Activated naive CD8-positive, alpha-beta T cell treated with anti-CD3 and anti-CD28 coated beads, Interleukin-2, amount 10 ng/mL, durations not matched to agents 7 days and 5 days (primary cell): ENCODE measurements around the gene OR13J1. TPM values are rescaled to one million over a fixed set of nuclear protein-coding genes. Genes with fewer than 3 reads are reported as not detected.

Source experiments
- ATAC-seq: fragments of 150-1000 bp; cut with Tn5 transposase; one replicate; pipeline ENCODE4 v1.10.0; 2021; ENCODE audit warnings: low read depth, moderate library complexity
- POLR2A ChIA-PET: fragments of 350-600 bp; sonication (Branson Sonifier 250); formaldehyde crosslinking; loops from one replicate; lab custom pipeline; 2021; ENCODE audit warnings: antibody characterized with exemption; lab: Charles Lee
- DNase-seq: peaks from one replicate; pipeline ENCODE4 v3.0.0; 2021
- H3K27ac Mint-ChIP-seq: one replicate; pipeline ENCODE4 v1.8.0; 2022; ENCODE audit warnings: mild to moderate bottlenecking, mixed read lengths
- H3K27me3 Mint-ChIP-seq: one replicate; pipeline ENCODE4 v1.8.0; 2022; ENCODE audit warnings: mild to moderate bottlenecking, moderate library complexity, mixed read lengths
- H3K36me3 Mint-ChIP-seq: one replicate; pipeline ENCODE4 v1.8.0; 2021; ENCODE audit warnings: mild to moderate bottlenecking, mixed read lengths
- H3K4me1 Mint-ChIP-seq: one replicate; pipeline ENCODE4 v1.8.0; 2021; ENCODE audit warnings: mixed read lengths
- H3K4me3 Mint-ChIP-seq: one replicate; pipeline ENCODE4 v1.8.0; 2022; ENCODE audit warnings: mild to moderate bottlenecking, moderate library complexity, mixed read lengths
- H3K9me3 Mint-ChIP-seq: one replicate; pipeline ENCODE4 v1.8.0; 2021; ENCODE audit warnings: mixed read lengths
- total RNA-seq, 2 experiments: library from RNA; stranded (reverse); gene quantifications; one replicate each; pipeline ENCODE4 v1.2.3, GENCODE V29; 2021

Gene OR13J1
- total RNA-seq, 2 experiments from 2014 or later, result not detected

DNA sequence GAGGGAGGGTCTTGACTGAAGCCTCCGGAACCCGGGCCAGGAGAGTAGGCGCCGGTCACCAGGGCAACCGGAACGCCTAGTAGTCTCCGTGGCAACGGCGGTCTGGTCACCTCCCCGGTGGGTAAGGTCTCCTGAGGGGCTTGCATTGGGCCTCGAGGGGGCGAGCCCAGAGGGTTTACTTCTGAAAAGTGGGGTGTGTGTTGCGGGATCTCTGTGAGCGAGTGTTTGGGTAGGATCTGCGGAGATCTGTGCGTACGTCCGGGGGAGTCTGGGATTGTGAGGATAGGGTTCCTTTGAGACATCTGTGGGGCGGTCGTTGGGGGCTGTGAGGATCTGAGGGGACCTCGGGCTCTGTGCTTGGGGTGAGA is 41.5 kb downstream of the OR13J1 start, which contains the start of gene FAM221B:
FAM221B (minus strand) TSS at position 17 of the 368 bp plus-strand sequence. CDS start 2,571 bp downstream, outside the sequence.
- no peaks in the 10 kb centered on the region for H3K9me3 Mint-ChIP-seq
- no peak for ATAC-seq
- H3K27me3 Mint-ChIP-seq, result peaks cover 5% of the 10 kb centered on the region
- peak within 1 kb of the TSS; percentile 87 for H3K27ac Mint-ChIP-seq
- POLR2A ChIA-PET, result interaction anchor here (0.6 to 1.5 kb wide), 5 partner anchors 15 to 225 kb away, joined by 3 to 8 read pairs (median 5); partner anchors contain the start of genes HINT2 and SPAG8
- H3K4me1 Mint-ChIP-seq, result peaks cover 22% of the 10 kb centered on the region
- H3K4me3 Mint-ChIP-seq, result peak within 1 kb of the TSS; percentile 96
- no peaks in the 10 kb centered on the region for H3K36me3 Mint-ChIP-seq
- DNase-seq, result no peak

DNA sequence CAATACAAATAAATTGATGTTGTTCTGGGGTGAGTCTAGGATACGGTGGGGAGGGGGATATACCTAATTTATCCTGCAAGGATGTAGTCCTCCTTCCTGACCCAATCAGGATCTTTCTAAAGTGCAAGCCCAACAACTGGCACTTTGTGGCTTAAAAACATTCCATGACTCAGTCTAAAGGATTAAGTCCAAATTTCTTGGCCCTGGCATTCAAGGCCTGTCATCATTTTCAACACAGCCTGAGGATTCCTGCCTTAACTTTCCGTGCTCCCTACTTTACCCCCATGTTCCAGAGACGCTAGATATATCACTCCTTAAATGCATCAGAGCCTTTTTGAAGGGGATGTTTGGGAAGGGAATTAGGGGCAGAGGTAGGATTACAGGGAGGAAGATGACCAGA is 42.7 kb downstream of the OR13J1 start:
- no peaks in the 10 kb centered on the region for H3K9me3 Mint-ChIP-seq
- no peaks in the 10 kb centered on the region for H3K36me3 Mint-ChIP-seq
- H3K4me3 Mint-ChIP-seq, result peak overlapping the region; percentile 13
- peaks cover 18% of the 10 kb centered on the region for H3K4me1 Mint-ChIP-seq
- peaks cover 5% of the 10 kb centered on the region for H3K27me3 Mint-ChIP-seq
- ATAC-seq (no peak), DNase-seq (no peak)
- H3K27ac Mint-ChIP-seq, result no peak overlapping the region
- POLR2A ChIA-PET, result interaction anchor here (0.6 kb wide), 2 partner anchors 15 to 706 kb away, joined by 3 to 4 read pairs; partner anchors contain the start of gene SPAG8

DNA sequence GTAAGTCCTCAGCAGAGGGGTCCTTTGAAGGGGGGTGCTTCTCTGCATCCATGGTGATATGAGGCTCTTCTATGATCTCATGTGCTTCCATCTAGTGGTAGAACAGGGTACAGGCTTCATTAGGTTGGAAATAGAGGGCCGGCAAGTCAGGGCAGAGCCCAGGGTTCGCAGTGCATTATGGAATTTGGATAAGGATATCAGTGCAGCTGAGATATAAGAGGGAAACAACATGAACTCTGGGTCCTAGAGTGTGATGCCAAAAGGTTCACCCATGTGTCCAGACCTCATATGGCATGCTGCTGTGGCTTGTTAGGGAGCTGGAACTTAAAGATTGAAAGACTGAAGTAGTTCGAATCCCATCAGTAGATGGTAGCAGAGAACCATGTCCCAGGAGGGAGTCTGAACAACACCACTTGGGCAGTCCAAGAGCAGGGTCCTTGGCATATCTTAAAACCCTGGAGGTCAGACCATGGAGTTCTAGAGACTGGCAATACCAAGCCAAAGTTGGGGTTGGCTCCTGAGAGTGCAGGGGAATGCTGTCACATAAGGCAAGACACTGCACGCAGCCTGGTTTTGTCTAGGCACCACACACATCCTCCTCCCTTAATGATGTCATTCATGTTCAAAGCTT is 44.0 kb downstream of the OR13J1 start:
- Mint-ChIP-seq H3K27me3 (peaks cover 5% of the 10 kb centered on the region), H3K36me3 (no peaks in the 10 kb centered on the region), H3K4me3 (peak overlapping the region; percentile 45), H3K4me1 (peaks cover 18% of the 10 kb centered on the region), H3K27ac (peak overlapping the region; percentile 49), H3K9me3 (no peaks in the 10 kb centered on the region)
- POLR2A ChIA-PET, result interaction anchor here (0.7 to 1.6 kb wide), 4 partner anchors 12 to 56 kb away, joined by 3 to 8 read pairs (median 4); partner anchors contain the start of genes HINT2 and SPAG8
- DNase-seq (no peak), ATAC-seq (peak; percentile 40)

DNA sequence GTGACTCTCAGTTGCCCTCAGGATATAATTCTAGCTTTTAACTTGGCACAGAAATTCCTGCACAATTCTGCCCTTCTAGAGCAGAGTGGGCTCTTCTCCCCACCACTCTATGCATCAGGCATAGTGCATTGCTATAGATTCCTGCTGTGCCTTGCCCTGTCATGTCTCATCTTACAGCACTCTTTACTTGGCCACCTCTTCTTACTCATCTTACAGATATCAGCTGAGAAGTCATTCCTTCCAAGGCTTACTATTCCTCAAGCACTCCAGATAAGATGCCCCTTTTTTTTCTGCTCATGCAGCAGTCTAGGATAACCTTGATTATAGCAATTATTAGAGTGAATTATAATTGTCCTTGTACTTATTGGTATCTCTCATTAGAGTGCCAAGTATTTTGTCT is 47.3 kb downstream of the OR13J1 start:
- POLR2A ChIA-PET, result interaction anchor here (1.6 kb wide), 1 partner anchor 11 kb away, joined by 4 read pairs; the partner anchor contains the start of gene SPAG8
- H3K9me3 Mint-ChIP-seq, result no peaks in the 10 kb centered on the region

DNA sequence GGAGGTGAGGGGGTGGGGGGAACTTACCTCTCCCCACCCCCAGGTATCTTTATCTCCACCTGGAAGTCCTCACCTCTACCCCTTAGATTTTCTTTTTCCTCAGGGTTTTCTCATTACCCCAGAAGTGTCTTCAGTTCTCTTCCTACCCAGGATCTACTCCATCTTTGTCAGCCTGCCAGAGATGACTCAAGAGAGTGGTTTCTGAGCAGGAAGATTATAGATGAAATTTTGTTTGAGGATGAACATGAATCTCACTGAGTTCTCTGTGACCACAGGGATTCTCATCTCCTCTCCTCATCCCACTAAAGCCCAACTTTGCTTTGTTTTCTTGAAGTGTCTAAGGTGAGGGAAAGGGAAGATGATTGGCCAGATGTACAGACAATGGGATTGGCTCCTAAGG is 50.1 kb downstream of the OR13J1 start:
- DNase-seq (no peak), ATAC-seq (no peak)
- H3K27me3 Mint-ChIP-seq, result peaks cover 6% of the 10 kb centered on the region
- H3K4me1 Mint-ChIP-seq, result peaks cover 4% of the 10 kb centered on the region
- no peaks in the 10 kb centered on the region for H3K9me3 Mint-ChIP-seq
- no peak overlapping the region for H3K27ac Mint-ChIP-seq
- no peaks in the 10 kb centered on the region for H3K36me3 Mint-ChIP-seq
- POLR2A ChIA-PET, result no interaction called here
- H3K4me3 Mint-ChIP-seq, result no peak overlapping the region

More for the DNA sequence above, 47.3 kb downstream of the OR13J1 start:
- no peak overlapping the region for H3K27ac Mint-ChIP-seq
- DNase-seq (no peak), ATAC-seq (no peak)
- H3K36me3 Mint-ChIP-seq, result no peaks in the 10 kb centered on the region
- H3K27me3 Mint-ChIP-seq, result peaks cover 3% of the 10 kb centered on the region
- no peak overlapping the region for H3K4me3 Mint-ChIP-seq
- peaks cover 7% of the 10 kb centered on the region for H3K4me1 Mint-ChIP-seq

Other genes starting within 250 kb of the OR13J1 start
- gene SIT1, start 219.5 kb downstream of the OR13J1 start, total RNA-seq, result 100 to 1,000 TPM; 174 to 195 TPM
- over 10,000 TPM; 10,447 to 10,452 TPM for gene RMRP, start 212.4 kb downstream of the OR13J1 start, total RNA-seq
- gene CCDC107, start 212.1 kb downstream of the OR13J1 start, total RNA-seq, result 10 to 100 TPM; 32.7 to 36.3 TPM
- gene ARHGEF39, start 205.2 kb downstream of the OR13J1 start, total RNA-seq, result 10 to 100 TPM; 13.1 to 13.4 TPM
- gene CA9, start 196.5 kb downstream of the OR13J1 start, total RNA-seq, result 1 to 10 TPM in 1 of 2 experiments, under 1 TPM in 1; 0.86 to 1.2 TPM
- gene TPM2, start 180.5 kb downstream of the OR13J1 start, total RNA-seq, result 10 to 100 TPM; 35.7 to 36.9 TPM
- gene TLN1, start 138.2 kb downstream of the OR13J1 start, total RNA-seq, result 100 to 1,000 TPM; 381 to 388 TPM
- 10 to 100 TPM; 21.1 to 24.1 TPM for gene CREB3, start 137.7 kb downstream of the OR13J1 start, total RNA-seq
- gene GBA2, start 121.2 kb downstream of the OR13J1 start, total RNA-seq, result 10 to 100 TPM; 60.1 to 62.2 TPM
- gene RGP1, start 121.1 kb downstream of the OR13J1 start, total RNA-seq, result 10 to 100 TPM; 26.9 to 29.1 TPM
- not detected for gene MSMP, start 116.1 kb downstream of the OR13J1 start, total RNA-seq
- gene NPR2, start 78.8 kb downstream of the OR13J1 start, total RNA-seq, result 10 to 100 TPM; 13.5 to 13.7 TPM
- 1 to 10 TPM; 3.4 to 4.6 TPM for gene SPAG8, start 58.1 kb downstream of the OR13J1 start, total RNA-seq
- 10 to 100 TPM; 54.3 to 56.4 TPM for gene HINT2, start 55.4 kb downstream of the OR13J1 start, total RNA-seq
- gene FAM221B, start 41.7 kb downstream of the OR13J1 start, total RNA-seq, result not detected
- 1 to 10 TPM; 5.9 to 6.1 TPM for gene TMEM8B, start 41.2 kb downstream of the OR13J1 start, total RNA-seq
- not detected for gene HRCT1, start 35.8 kb upstream of the OR13J1 start, total RNA-seq
- not detected for gene SPAAR, start 39.1 kb upstream of the OR13J1 start, total RNA-seq
- gene OR2S2, start 87.8 kb upstream of the OR13J1 start, total RNA-seq, result not detected
- 1 to 10 TPM; 8.8 to 9.3 TPM for gene RECK, start 166.5 kb upstream of the OR13J1 start, total RNA-seq